ENCODE results near the gene KAZN.
A peak's percentile ranks its signal among the peaks of the same experiment; 100 is the strongest.

Gene KAZN

GRCh38 chr1:15098176-15099125 lies 500.0 kb downstream of the KAZN start:
- no peak overlapping the region for H2AFZ ChIP-seq (ENCODE audit: low read depth, low read length)
- H3K9ac ChIP-seq (ENCODE audit: low read length) = no peak overlapping the region
- no peak overlapping the region for H2BK120ac ChIP-seq (ENCODE audit: low read depth, low read length)
- H2BK15ac ChIP-seq (ENCODE audit: low read depth, poor library complexity, severe bottlenecking) = no peak overlapping the region
- H3K14ac ChIP-seq (ENCODE audit: low read length in 2 of 2) = no peak overlapping the region
- no peak overlapping the region for H4K8ac ChIP-seq (ENCODE audit: low read length)
- no peaks in the 10 kb centered on the region for H3K36me3 ChIP-seq (ENCODE audit: control insufficient read depth in 1 of 2, insufficient read depth in 2 of 2, low read depth in 1 of 2, low read length in 2 of 2)
- peaks cover 3% of the 10 kb centered on the region for H3K4me1 ChIP-seq (ENCODE audit: control insufficient read depth, insufficient read depth, low read depth, low read length)
- peaks cover 19 to 45% of the 10 kb centered on the region in 2 experiments for H3K27me3 ChIP-seq (ENCODE audit: control insufficient read depth in 1 of 2, insufficient read depth in 1 of 2, low read length in 2 of 2)
- H3K4me2 ChIP-seq (ENCODE audit: low read length, poor library complexity, severe bottlenecking) = no peak overlapping the region
- DNase-seq = no peak
- H3K27ac ChIP-seq (ENCODE audit: low read length, poor library complexity, severe bottlenecking) = no peak overlapping the region
- H3K9me3 ChIP-seq (ENCODE audit: control insufficient read depth, low read length) = no peaks in the 10 kb centered on the region
- no peaks in the 10 kb centered on the region for H3K79me1 ChIP-seq (replicated peaks; ENCODE audit: low read length, poor library complexity, severe bottlenecking)
- no peak overlapping the region for H4K91ac ChIP-seq (ENCODE audit: low read length)
- H3K18ac ChIP-seq (ENCODE audit: low read depth in 1 of 2, low read length in 2 of 2) = no peak overlapping the region
- H2BK12ac ChIP-seq (ENCODE audit: low read length in 2 of 2) = no peak overlapping the region
- no peak overlapping the region for H3K4ac ChIP-seq (ENCODE audit: low read depth in 1 of 2, low read length in 2 of 2)
- H3K23ac ChIP-seq (ENCODE audit: low read length in 2 of 2) = no peak overlapping the region
- H3K4me3 ChIP-seq (ENCODE audit: insufficient read depth in 1 of 2, low read depth in 1 of 2, low read length in 2 of 2) = no peak overlapping the region
- WGBS = 87% methylated on average over 15 of the region's 15 CpGs
- H2AK5ac ChIP-seq (ENCODE audit: low read length, severe bottlenecking) = no peak overlapping the region
- no peak overlapping the region for H2BK5ac ChIP-seq (ENCODE audit: low read depth, low read length, poor library complexity, severe bottlenecking)

- no peak overlapping the region for H3K4ac ChIP-seq (ENCODE audit: low read depth in 1 of 2, low read length in 2 of 2)
- H3K4me1 ChIP-seq (ENCODE audit: control insufficient read depth, insufficient read depth, low read depth, low read length) = no peaks in the 10 kb centered on the region
- H3K9ac ChIP-seq (ENCODE audit: low read length) = no peak overlapping the region
- H3K4me3 ChIP-seq (ENCODE audit: insufficient read depth in 1 of 2, low read depth in 1 of 2, low read length in 2 of 2) = no peak overlapping the region
- 51% methylated on average over 15 of the region's 15 CpGs for WGBS
- no peak overlapping the region for H2AK5ac ChIP-seq (ENCODE audit: low read length, severe bottlenecking)
- H2BK120ac ChIP-seq (ENCODE audit: low read depth, low read length) = no peak overlapping the region
- H3K27ac ChIP-seq (ENCODE audit: low read length, poor library complexity, severe bottlenecking) = no peak overlapping the region
- no peak overlapping the region for H3K18ac ChIP-seq (ENCODE audit: low read depth in 1 of 2, low read length in 2 of 2)
- H2BK15ac ChIP-seq (ENCODE audit: low read depth, poor library complexity, severe bottlenecking) = no peak overlapping the region
- H3K14ac ChIP-seq (ENCODE audit: low read length in 2 of 2) = no peak overlapping the region
- no peak overlapping the region for H2BK5ac ChIP-seq (ENCODE audit: low read depth, low read length, poor library complexity, severe bottlenecking)
- H3K27me3 ChIP-seq (ENCODE audit: control insufficient read depth in 1 of 2, insufficient read depth in 1 of 2, low read length in 2 of 2) = peaks cover 26 to 45% of the 10 kb centered on the region in 2 experiments
- H3K9me3 ChIP-seq (ENCODE audit: control insufficient read depth, low read length) = peaks cover 8% of the 10 kb centered on the region
- H4K91ac ChIP-seq (ENCODE audit: low read length) = no peak overlapping the region
- no peak overlapping the region for H2BK12ac ChIP-seq (ENCODE audit: low read length in 2 of 2)
- no peak overlapping the region for H4K8ac ChIP-seq (ENCODE audit: low read length)
- H3K36me3 ChIP-seq (ENCODE audit: control insufficient read depth in 1 of 2, insufficient read depth in 2 of 2, low read depth in 1 of 2, low read length in 2 of 2) = no peaks in the 10 kb centered on the region
- no peaks in the 10 kb centered on the region for H3K79me1 ChIP-seq (replicated peaks; ENCODE audit: low read length, poor library complexity, severe bottlenecking)
- H3K23ac ChIP-seq (ENCODE audit: low read length in 2 of 2) = no peak overlapping the region
- H2AFZ ChIP-seq (ENCODE audit: low read depth, low read length) = no peak overlapping the region
- no peak overlapping the region for H3K4me2 ChIP-seq (ENCODE audit: low read length, poor library complexity, severe bottlenecking)
- DNase-seq = no peak
Measured at GRCh38 chr1:15099441-15100120, 501.1 kb downstream of the KAZN start.

GRCh38 chr1:15100121-15100879 lies 501.8 kb downstream of the KAZN start:
- H3K4me2 ChIP-seq (ENCODE audit: low read length, poor library complexity, severe bottlenecking) = no peak overlapping the region
- H3K9me3 ChIP-seq (ENCODE audit: control insufficient read depth, low read length) = peaks cover 16% of the 10 kb centered on the region
- H3K14ac ChIP-seq (ENCODE audit: low read length in 2 of 2) = no peak overlapping the region
- H2BK12ac ChIP-seq (ENCODE audit: low read length in 2 of 2) = no peak overlapping the region
- 24% methylated on average over 16 of the region's 16 CpGs for WGBS
- H3K79me1 ChIP-seq (replicated peaks; ENCODE audit: low read length, poor library complexity, severe bottlenecking) = no peaks in the 10 kb centered on the region
- H2AFZ ChIP-seq (ENCODE audit: low read depth, low read length) = no peak overlapping the region
- H2BK120ac ChIP-seq (ENCODE audit: low read depth, low read length) = no peak overlapping the region
- H3K4me1 ChIP-seq (ENCODE audit: control insufficient read depth, insufficient read depth, low read depth, low read length) = no peaks in the 10 kb centered on the region
- no peak overlapping the region for H3K27ac ChIP-seq (ENCODE audit: low read length, poor library complexity, severe bottlenecking)
- peak; percentile 33 for DNase-seq
- no peak overlapping the region for H4K8ac ChIP-seq (ENCODE audit: low read length)
- no peak overlapping the region for H2BK15ac ChIP-seq (ENCODE audit: low read depth, poor library complexity, severe bottlenecking)
- no peak overlapping the region for H3K4me3 ChIP-seq (ENCODE audit: insufficient read depth in 1 of 2, low read depth in 1 of 2, low read length in 2 of 2)
- peaks cover 26 to 45% of the 10 kb centered on the region in 2 experiments for H3K27me3 ChIP-seq (ENCODE audit: control insufficient read depth in 1 of 2, insufficient read depth in 1 of 2, low read length in 2 of 2)
- H2AK5ac ChIP-seq (ENCODE audit: low read length, severe bottlenecking) = no peak overlapping the region
- no peaks in the 10 kb centered on the region for H3K36me3 ChIP-seq (ENCODE audit: control insufficient read depth in 1 of 2, insufficient read depth in 2 of 2, low read depth in 1 of 2, low read length in 2 of 2)
- H2BK5ac ChIP-seq (ENCODE audit: low read depth, low read length, poor library complexity, severe bottlenecking) = no peak overlapping the region
- H4K91ac ChIP-seq (ENCODE audit: low read length) = no peak overlapping the region
- H3K4ac ChIP-seq (ENCODE audit: low read depth in 1 of 2, low read length in 2 of 2) = no peak overlapping the region
- H3K23ac ChIP-seq (ENCODE audit: low read length in 2 of 2) = no peak overlapping the region
- H3K18ac ChIP-seq (ENCODE audit: low read depth in 1 of 2, low read length in 2 of 2) = no peak overlapping the region
- no peak overlapping the region for H3K9ac ChIP-seq (ENCODE audit: low read length)
